ENCODE results near the gene DDIT3.

Gene DDIT3

DNA sequence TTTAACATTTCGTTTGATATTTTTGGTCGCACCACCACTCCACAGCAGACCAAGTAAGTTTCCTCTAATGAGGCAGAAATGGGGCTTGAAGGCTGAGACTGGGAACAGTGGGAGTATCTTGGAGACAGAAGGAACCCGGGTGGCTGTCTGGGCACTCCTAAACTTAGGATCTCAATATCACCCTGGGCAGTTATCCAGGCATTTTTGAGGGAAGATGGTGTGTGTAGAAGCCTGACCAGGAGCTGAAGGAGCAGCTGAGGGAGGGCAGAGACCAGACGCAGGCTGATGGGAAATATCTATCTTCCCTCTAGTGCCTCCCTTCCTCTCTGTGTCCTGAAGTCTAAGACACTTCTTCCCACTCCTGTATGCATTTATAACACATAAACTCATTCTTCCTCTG is 21.7 kb downstream of the DDIT3 start:
- no peaks in the 10 kb centered on the region for H3K9me3 ChIP-seq (ENCODE audit: control insufficient read depth, insufficient read depth, low read length)
- no peak overlapping the region for H3K4me2 ChIP-seq (ENCODE audit: low read length)
- H3K27ac ChIP-seq (ENCODE audit: low read depth, low read length), result no peak overlapping the region
- TF ChIP-seq, protein P1, sequence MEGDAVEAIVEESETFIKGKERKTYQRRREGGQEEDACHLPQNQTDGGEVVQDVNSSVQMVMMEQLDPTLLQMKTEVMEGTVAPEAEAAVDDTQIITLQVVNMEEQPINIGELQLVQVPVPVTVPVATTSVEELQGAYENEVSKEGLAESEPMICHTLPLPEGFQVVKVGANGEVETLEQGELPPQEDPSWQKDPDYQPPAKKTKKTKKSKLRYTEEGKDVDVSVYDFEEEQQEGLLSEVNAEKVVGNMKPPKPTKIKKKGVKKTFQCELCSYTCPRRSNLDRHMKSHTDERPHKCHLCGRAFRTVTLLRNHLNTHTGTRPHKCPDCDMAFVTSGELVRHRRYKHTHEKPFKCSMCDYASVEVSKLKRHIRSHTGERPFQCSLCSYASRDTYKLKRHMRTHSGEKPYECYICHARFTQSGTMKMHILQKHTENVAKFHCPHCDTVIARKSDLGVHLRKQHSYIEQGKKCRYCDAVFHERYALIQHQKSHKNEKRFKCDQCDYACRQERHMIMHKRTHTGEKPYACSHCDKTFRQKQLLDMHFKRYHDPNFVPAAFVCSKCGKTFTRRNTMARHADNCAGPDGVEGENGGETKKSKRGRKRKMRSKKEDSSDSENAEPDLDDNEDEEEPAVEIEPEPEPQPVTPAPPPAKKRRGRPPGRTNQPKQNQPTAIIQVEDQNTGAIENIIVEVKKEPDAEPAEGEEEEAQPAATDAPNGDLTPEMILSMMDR (IDR thresholded peaks at IDR 0.05; ENCODE audit: low read depth, low read length, poor library complexity, severe bottlenecking), result no peak
- TF ChIP-seq EZH2phosphoT487 (IDR thresholded peaks at IDR 0.05; ENCODE audit: borderline replicate concordance, low read length), result no peak
- H3K79me2 ChIP-seq (ENCODE audit: control insufficient read depth, low read length), result peaks cover 6% of the 10 kb centered on the region; the same call in 1 of the 2 replicates
- peaks cover 71% of the 10 kb centered on the region for H3K36me3 ChIP-seq (ENCODE audit: control insufficient read depth, low read length)
- no peak overlapping the region for H3K4me3 ChIP-seq (ENCODE audit: low read length)
- H3K27me3 ChIP-seq (ENCODE audit: control insufficient read depth, low read length), result no peaks in the 10 kb centered on the region
- no peaks in the 10 kb centered on the region for H3F3A ChIP-seq (ENCODE audit: control insufficient read depth, insufficient read depth)
- no peaks in the 10 kb centered on the region for H3K9me2 ChIP-seq (replicated peaks; ENCODE audit: control insufficient read depth, low read length)
- H3K4me1 ChIP-seq (ENCODE audit: control insufficient read depth, low read length), result no peaks in the 10 kb centered on the region
- H4K20me1 ChIP-seq (ENCODE audit: control insufficient read depth, insufficient read depth, low read depth, low read length), result no peaks in the 10 kb centered on the region; the same call in 1 of the 2 replicates

DNA sequence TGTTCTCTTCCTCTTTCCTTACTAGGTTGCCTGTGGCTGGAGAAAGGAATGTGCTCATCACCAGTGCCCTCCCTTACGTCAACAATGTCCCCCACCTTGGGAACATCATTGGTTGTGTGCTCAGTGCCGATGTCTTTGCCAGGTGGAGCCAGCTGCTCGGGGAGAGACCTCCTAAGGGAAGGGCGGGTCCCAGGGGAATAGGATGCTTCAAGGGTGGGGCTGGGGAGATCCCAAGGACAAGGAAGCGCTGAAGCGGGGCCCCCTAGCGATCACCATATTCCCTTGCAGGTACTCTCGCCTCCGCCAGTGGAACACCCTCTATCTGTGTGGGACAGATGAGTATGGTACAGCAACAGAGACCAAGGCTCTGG is 22.2 kb downstream of the DDIT3 start:
- H3F3A ChIP-seq (ENCODE audit: control insufficient read depth, insufficient read depth), result no peaks in the 10 kb centered on the region
- peaks cover 69% of the 10 kb centered on the region for H3K36me3 ChIP-seq (ENCODE audit: control insufficient read depth, low read length)
- no peak overlapping the region for H3K27ac ChIP-seq (ENCODE audit: low read depth, low read length)
- TF ChIP-seq, protein P1 (IDR thresholded peaks at IDR 0.05; ENCODE audit: low read depth, low read length, poor library complexity, severe bottlenecking), result no peak
- TF ChIP-seq EZH2phosphoT487 (IDR thresholded peaks at IDR 0.05; ENCODE audit: borderline replicate concordance, low read length), result no peak
- H3K79me2 ChIP-seq (ENCODE audit: control insufficient read depth, low read length), result peaks cover 6% of the 10 kb centered on the region; the same call in 1 of the 2 replicates
- no peaks in the 10 kb centered on the region for H3K27me3 ChIP-seq (ENCODE audit: control insufficient read depth, low read length)
- H4K20me1 ChIP-seq (ENCODE audit: control insufficient read depth, insufficient read depth, low read depth, low read length), result no peaks in the 10 kb centered on the region; the same call in 1 of the 2 replicates
- no peak overlapping the region for H3K4me2 ChIP-seq (ENCODE audit: low read length)
- H3K4me3 ChIP-seq (ENCODE audit: low read length), result no peak overlapping the region
- H3K9me3 ChIP-seq (ENCODE audit: control insufficient read depth, insufficient read depth, low read length), result no peaks in the 10 kb centered on the region
- no peaks in the 10 kb centered on the region for H3K4me1 ChIP-seq (ENCODE audit: control insufficient read depth, low read length)
- H3K9me2 ChIP-seq (replicated peaks; ENCODE audit: control insufficient read depth, low read length), result no peaks in the 10 kb centered on the region

DNA sequence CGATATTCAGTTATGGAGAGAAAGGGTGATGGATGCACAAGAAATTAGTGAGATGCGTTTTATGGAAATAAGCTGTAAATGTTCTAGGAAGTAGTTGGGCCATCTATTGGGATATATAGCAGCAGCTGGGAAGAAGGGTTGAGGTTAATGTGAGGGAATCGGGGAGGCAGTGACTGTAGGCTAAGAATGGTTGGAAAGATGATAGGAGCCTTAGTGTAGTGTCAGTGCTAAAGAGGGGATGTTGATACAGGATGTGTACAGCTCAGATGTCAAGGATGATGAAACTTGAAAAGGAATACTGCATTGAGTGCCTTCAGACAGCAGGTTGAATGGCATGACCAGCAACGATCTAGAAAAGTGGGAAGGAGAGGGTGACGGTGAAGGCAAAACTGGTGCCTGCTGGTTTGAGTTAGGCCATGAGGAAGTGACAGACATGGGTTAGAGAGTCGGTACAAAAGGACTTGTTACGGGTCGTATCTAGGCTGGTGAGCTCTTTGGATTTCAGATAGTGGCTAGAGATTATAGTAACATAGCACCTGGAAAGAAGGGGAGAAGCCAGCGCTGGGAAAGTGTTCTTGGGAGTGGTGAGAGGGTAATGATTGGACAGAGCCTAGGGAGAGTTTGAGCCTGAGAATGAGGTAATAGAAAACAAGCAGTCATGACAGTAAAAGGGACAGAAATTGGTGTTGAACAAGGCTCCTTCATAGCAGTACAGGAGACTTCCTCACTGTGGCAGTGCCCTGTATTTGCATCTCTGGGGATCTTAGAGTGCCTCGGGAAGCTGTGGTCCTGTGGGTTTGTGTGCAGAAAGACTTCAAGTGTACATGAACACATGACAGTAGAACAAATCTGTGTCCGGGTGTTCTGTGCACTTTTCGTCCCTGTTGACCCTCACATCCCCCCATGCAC is 22.8 kb downstream of the DDIT3 start:
- Histone ChIP-seq H3K9me3 (ENCODE audit: control insufficient read depth, insufficient read depth, low read length) (no peaks in the 10 kb centered on the region), H3K27ac (ENCODE audit: low read depth, low read length) (no peak overlapping the region), H3K9me2 (replicated peaks; ENCODE audit: control insufficient read depth, low read length) (no peaks in the 10 kb centered on the region), H3K36me3 (ENCODE audit: control insufficient read depth, low read length) (peaks cover 70% of the 10 kb centered on the region), H3K4me2 (ENCODE audit: low read length) (no peak overlapping the region), H3F3A (ENCODE audit: control insufficient read depth, insufficient read depth) (0 out of 2 replicates have a peak, but pooled peaks cover 2% of the 10 kb centered on the region), H3K79me2 (ENCODE audit: control insufficient read depth, low read length) (peaks cover 9% of the 10 kb centered on the region; the same call in 1 of the 2 replicates), H3K4me1 (ENCODE audit: control insufficient read depth, low read length) (no peaks in the 10 kb centered on the region), H3K4me3 (ENCODE audit: low read length) (no peak overlapping the region), H4K20me1 (ENCODE audit: control insufficient read depth, insufficient read depth, low read depth, low read length) (no peaks in the 10 kb centered on the region; the same call in 1 of the 2 replicates), H3K27me3 (ENCODE audit: control insufficient read depth, low read length) (no peaks in the 10 kb centered on the region)
- TF ChIP-seq, protein P1 (IDR thresholded peaks at IDR 0.05; ENCODE audit: low read depth, low read length, poor library complexity, severe bottlenecking), result no peak
- TF ChIP-seq EZH2phosphoT487 (IDR thresholded peaks at IDR 0.05; ENCODE audit: borderline replicate concordance, low read length), result no peak

Data from DOHH2 (cell line).